Measurements from ENCODE around the gene NAT14. TPM values are rescaled to one million over a fixed set of nuclear protein-coding genes. Genes with fewer than 3 reads are reported as not detected.

Gene NAT14
- total and polyA plus RNA-seq, 5 donors from 2014 or later: 3.3 to 9.2 (median 4.7) TPM

- Histone ChIP-seq H3K27me3 (ENCODE audit: control insufficient read depth, insufficient read depth, low read length) (peaks cover 2% of the 10 kb centered on the region), H3K4me3 (ENCODE audit: low read depth, low read length) (no peak overlapping the region), H3K36me3 (ENCODE audit: control insufficient read depth, insufficient read depth, low read length) (no peaks in the 10 kb centered on the region), H3K27ac (ENCODE audit: insufficient read depth, low read length, poor library complexity, severe bottlenecking) (no peak overlapping the region), H3K4me1 (ENCODE audit: control insufficient read depth, insufficient read depth, low read length, poor library complexity, severe bottlenecking) (peaks cover 19% of the 10 kb centered on the region), H3K9me3 (ENCODE audit: control insufficient read depth in 2 of 2, low read length in 2 of 2) (no peaks in the 10 kb centered on the region)
- Mint-ChIP-seq H3K27ac (no peak overlapping the region), H3K4me1 (peaks cover 0 to 28% (median 12%) of the 10 kb centered on the region in 4 donors), H3K36me3 (peaks cover 12% of the 10 kb centered on the region), H3K9me3 (peaks cover 0 to 2% (median 0%) of the 10 kb centered on the region in 7 donors), H3K4me3 (peak overlapping the region in 1 of 4 donors; percentile 2), H3K27me3 (peaks cover 23% of the 10 kb centered on the region)
- DNase-seq (no peak), ATAC-seq (ENCODE audit: low read depth in 2 of 2) (no peak)
These were observed 29.3 kb upstream of the NAT14 start for GRCh38 chr19:55455576-55456235.

GRCh38 chr19:55456347-55456746, 28.6 kb upstream of the NAT14 start:
- H3K36me3 ChIP-seq (ENCODE audit: control insufficient read depth, insufficient read depth, low read length): no peaks in the 10 kb centered on the region
- no peak overlapping the region for H3K4me3 ChIP-seq (ENCODE audit: low read depth, low read length)
- peak overlapping the region in 1 of 3 donors; percentile 51 for H3K27ac Mint-ChIP-seq
- H3K27ac ChIP-seq (ENCODE audit: insufficient read depth, low read length, poor library complexity, severe bottlenecking): no peak overlapping the region
- peak overlapping the region in 1 of 4 donors; percentile 70 for H3K4me3 Mint-ChIP-seq
- no peaks in the 10 kb centered on the region for H3K9me3 ChIP-seq (ENCODE audit: control insufficient read depth in 2 of 2, low read length in 2 of 2)
- peaks cover 0 to 2% (median 0%) of the 10 kb centered on the region in 7 donors for H3K9me3 Mint-ChIP-seq
- peaks cover 2% of the 10 kb centered on the region for H3K27me3 ChIP-seq (ENCODE audit: control insufficient read depth, insufficient read depth, low read length)
- H3K4me1 ChIP-seq (ENCODE audit: control insufficient read depth, insufficient read depth, low read length, poor library complexity, severe bottlenecking): peaks cover 25% of the 10 kb centered on the region
- DNase-seq (no peak), ATAC-seq (ENCODE audit: low read depth in 2 of 2) (no peak)
- H3K36me3 Mint-ChIP-seq: peaks cover 12% of the 10 kb centered on the region
- H3K27me3 Mint-ChIP-seq: peaks cover 20% of the 10 kb centered on the region
- H3K4me1 Mint-ChIP-seq: peaks cover 0 to 31% (median 12%) of the 10 kb centered on the region in 4 donors

DNA sequence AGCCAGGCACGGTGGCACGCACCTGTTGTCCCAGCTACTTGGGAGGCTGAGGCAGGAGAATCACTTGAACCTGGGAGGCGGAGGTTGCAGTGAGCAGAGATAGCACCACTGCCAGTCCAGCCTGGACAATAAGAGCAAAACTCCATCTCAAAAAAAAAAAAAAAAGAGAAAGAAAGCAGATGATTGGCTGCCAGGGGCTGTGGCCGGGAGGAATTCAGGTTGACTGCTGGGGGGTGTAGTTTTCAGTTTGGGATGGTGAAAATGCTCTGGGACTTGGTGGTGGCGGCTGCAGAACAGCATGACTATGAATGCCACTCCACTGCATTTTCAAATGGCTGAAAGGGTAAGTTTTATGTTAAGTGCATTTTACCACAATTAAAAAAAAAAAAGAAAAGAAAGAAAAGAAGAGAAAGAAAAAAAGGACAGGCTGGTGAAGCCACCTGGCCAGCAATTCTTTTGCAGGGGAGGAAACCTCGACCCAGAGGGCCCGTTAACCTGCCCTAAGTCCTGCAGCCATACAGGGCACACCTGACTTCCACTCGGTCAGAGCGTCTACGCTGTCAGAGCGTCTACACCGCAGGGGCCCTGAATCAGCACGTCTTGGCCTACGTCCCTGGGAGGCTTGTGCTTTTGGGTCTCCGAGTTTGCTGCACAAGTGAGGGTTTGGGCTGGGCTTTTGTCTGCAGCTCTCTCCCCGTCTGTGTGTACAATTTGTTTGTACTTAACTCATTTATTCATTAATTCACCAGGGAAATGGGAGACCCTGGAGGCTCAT, 27.1 kb upstream of the NAT14 start:
- peaks cover 0 to 2% (median 0%) of the 10 kb centered on the region in 7 donors for H3K9me3 Mint-ChIP-seq
- no peak overlapping the region for H3K4me3 ChIP-seq (ENCODE audit: low read depth, low read length)
- no peak overlapping the region for H3K27ac ChIP-seq (ENCODE audit: insufficient read depth, low read length, poor library complexity, severe bottlenecking)
- peaks cover 19% of the 10 kb centered on the region for H3K4me1 ChIP-seq (ENCODE audit: control insufficient read depth, insufficient read depth, low read length, poor library complexity, severe bottlenecking)
- DNase-seq: no peak
- no peaks in the 10 kb centered on the region for H3K9me3 ChIP-seq (ENCODE audit: control insufficient read depth in 2 of 2, low read length in 2 of 2)
- peaks cover 20% of the 10 kb centered on the region for H3K27me3 Mint-ChIP-seq
- no peaks in the 10 kb centered on the region for H3K27me3 ChIP-seq (ENCODE audit: control insufficient read depth, insufficient read depth, low read length)
- ATAC-seq (ENCODE audit: low read depth in 2 of 2): no peak
- H3K36me3 Mint-ChIP-seq: peaks cover 12% of the 10 kb centered on the region
- no peaks in the 10 kb centered on the region for H3K36me3 ChIP-seq (ENCODE audit: control insufficient read depth, insufficient read depth, low read length)
- H3K4me3 Mint-ChIP-seq: peak overlapping the region in 2 of 4 donors; percentile 43 to 72
- no peak overlapping the region for H3K27ac Mint-ChIP-seq
- H3K4me1 Mint-ChIP-seq: peaks cover 0 to 38% (median 16%) of the 10 kb centered on the region in 4 donors

DNA sequence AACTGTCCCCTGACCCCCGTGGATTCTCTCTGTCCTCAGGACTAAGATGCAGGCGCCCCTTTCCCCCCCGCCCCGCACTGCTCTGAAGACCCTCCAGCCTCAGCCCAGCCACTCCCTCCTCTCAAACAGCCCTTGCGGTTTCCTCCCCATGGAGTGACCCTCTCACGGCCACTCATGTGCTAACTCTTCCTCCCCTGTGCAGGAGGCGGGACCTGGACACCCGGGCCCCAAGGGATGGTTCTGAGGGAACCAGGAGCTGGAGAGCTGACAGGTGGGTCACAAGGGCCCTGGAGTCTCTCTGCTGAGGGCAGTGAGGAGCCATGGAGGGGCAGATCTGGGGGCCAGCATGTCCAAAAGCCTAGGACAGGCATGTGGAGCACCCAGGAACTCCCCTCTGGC, 25.4 kb upstream of the NAT14 start:
- peak overlapping the region in 3 of 4 donors; percentile 12 to 72 (median 58) for H3K4me3 Mint-ChIP-seq
- peaks cover 18% of the 10 kb centered on the region for H3K4me1 ChIP-seq (ENCODE audit: control insufficient read depth, insufficient read depth, low read length, poor library complexity, severe bottlenecking)
- no peaks in the 10 kb centered on the region for H3K36me3 ChIP-seq (ENCODE audit: control insufficient read depth, insufficient read depth, low read length)
- no peak for DNase-seq
- H3K27me3 ChIP-seq (ENCODE audit: control insufficient read depth, insufficient read depth, low read length): no peaks in the 10 kb centered on the region
- no peak for ATAC-seq (ENCODE audit: low read depth in 2 of 2)
- H3K9me3 Mint-ChIP-seq: peaks cover 0 to 2% (median 0%) of the 10 kb centered on the region in 7 donors
- peaks cover 4% of the 10 kb centered on the region for H3K27me3 Mint-ChIP-seq
- peaks cover 3% of the 10 kb centered on the region for H3K36me3 Mint-ChIP-seq
- H3K27ac Mint-ChIP-seq: no peak overlapping the region
- no peak overlapping the region for H3K4me3 ChIP-seq (ENCODE audit: low read depth, low read length)
- H3K27ac ChIP-seq (ENCODE audit: insufficient read depth, low read length, poor library complexity, severe bottlenecking): no peak overlapping the region
- peaks cover 0 to 31% (median 9%) of the 10 kb centered on the region in 4 donors for H3K4me1 Mint-ChIP-seq
- no peaks in the 10 kb centered on the region for H3K9me3 ChIP-seq (ENCODE audit: control insufficient read depth in 2 of 2, low read length in 2 of 2)

DNA sequence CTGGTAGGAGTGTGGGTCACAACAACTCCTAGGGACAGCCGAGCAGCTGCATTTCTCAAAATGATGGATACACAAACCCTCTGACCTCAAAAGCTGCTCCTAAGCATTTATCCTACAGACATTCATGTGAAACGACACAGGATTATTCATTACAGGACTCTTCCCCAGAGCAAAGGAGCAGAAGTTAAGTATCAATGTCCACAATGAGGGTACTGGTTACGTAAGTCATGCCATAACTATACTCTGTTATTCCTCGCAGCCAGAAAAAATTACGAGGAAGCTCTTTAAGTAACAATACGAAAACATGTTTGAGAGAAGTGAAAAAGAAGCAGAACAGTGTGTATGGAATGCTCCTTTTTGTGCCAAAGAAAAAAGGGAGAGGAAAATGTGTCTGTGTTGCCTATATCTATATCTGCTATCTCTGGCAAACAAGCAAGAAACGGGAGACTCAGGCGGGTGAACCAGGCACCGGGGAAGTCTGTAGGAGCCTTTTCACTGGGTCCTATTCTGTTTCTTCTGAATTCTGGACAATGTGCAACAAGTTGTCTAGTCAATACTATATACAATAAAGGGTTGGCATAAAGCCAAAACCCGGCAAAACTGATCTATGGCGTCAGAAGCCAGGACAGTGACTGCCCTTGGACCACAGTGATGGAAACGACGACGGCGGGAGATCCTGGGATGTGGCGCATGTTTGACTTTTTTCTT, 24.9 kb upstream of the NAT14 start:
- ATAC-seq (ENCODE audit: low read depth in 2 of 2): no peak
- Histone ChIP-seq H3K9me3 (ENCODE audit: control insufficient read depth in 2 of 2, low read length in 2 of 2) (no peaks in the 10 kb centered on the region), H3K36me3 (ENCODE audit: control insufficient read depth, insufficient read depth, low read length) (no peaks in the 10 kb centered on the region), H3K4me3 (ENCODE audit: low read depth, low read length) (no peak overlapping the region), H3K27ac (ENCODE audit: insufficient read depth, low read length, poor library complexity, severe bottlenecking) (no peak overlapping the region), H3K4me1 (ENCODE audit: control insufficient read depth, insufficient read depth, low read length, poor library complexity, severe bottlenecking) (peaks cover 18% of the 10 kb centered on the region), H3K27me3 (ENCODE audit: control insufficient read depth, insufficient read depth, low read length) (no peaks in the 10 kb centered on the region)
- H3K4me3 Mint-ChIP-seq: peak overlapping the region; percentile 72 to 94 (median 91)
- H3K27ac Mint-ChIP-seq: peak overlapping the region in 2 of 3 donors; percentile 33 to 92
- H3K9me3 Mint-ChIP-seq: peaks cover 0 to 2% (median 0%) of the 10 kb centered on the region in 7 donors
- H3K27me3 Mint-ChIP-seq: no peaks in the 10 kb centered on the region
- peaks cover 0 to 31% (median 7%) of the 10 kb centered on the region in 4 donors for H3K4me1 Mint-ChIP-seq
- no peaks in the 10 kb centered on the region for H3K36me3 Mint-ChIP-seq
- DNase-seq: no peak

GRCh38 chr19:55460670-55461258, 24.2 kb upstream of the NAT14 start:
- no peaks in the 10 kb centered on the region for H3K36me3 Mint-ChIP-seq
- H3K27ac Mint-ChIP-seq: peak overlapping the region; percentile 89 to 95 (median 92)
- Histone ChIP-seq H3K4me1 (ENCODE audit: control insufficient read depth, insufficient read depth, low read length, poor library complexity, severe bottlenecking) (peaks cover 18% of the 10 kb centered on the region), H3K36me3 (ENCODE audit: control insufficient read depth, insufficient read depth, low read length) (no peaks in the 10 kb centered on the region), H3K27ac (ENCODE audit: insufficient read depth, low read length, poor library complexity, severe bottlenecking) (peak overlapping the region; percentile 71), H3K9me3 (ENCODE audit: control insufficient read depth in 2 of 2, low read length in 2 of 2) (no peaks in the 10 kb centered on the region), H3K27me3 (ENCODE audit: control insufficient read depth, insufficient read depth, low read length) (no peaks in the 10 kb centered on the region), H3K4me3 (ENCODE audit: low read depth, low read length) (peak overlapping the region; percentile 48)
- peaks cover 0 to 31% (median 7%) of the 10 kb centered on the region in 4 donors for H3K4me1 Mint-ChIP-seq
- H3K9me3 Mint-ChIP-seq: peaks cover 0 to 2% (median 0%) of the 10 kb centered on the region in 7 donors
- peak overlapping the region; percentile 72 to 94 (median 91) for H3K4me3 Mint-ChIP-seq
- H3K27me3 Mint-ChIP-seq: no peaks in the 10 kb centered on the region
- ATAC-seq (ENCODE audit: low read depth in 2 of 2) (no peak), DNase-seq (peak in 2 of 3 donors; percentile 40 to 42)
